ENCODE results near the gene TXNDC17. TPM values are rescaled to one million over a fixed set of nuclear protein-coding genes. Genes with fewer than 3 reads are reported as not detected.
A peak's percentile ranks its signal among the peaks of the same experiment; 100 is the strongest.

TXNDC17 gene
- total RNA-seq, 2 donors from 2014 or later, result 52.6 to 90.6 TPM

DNA sequence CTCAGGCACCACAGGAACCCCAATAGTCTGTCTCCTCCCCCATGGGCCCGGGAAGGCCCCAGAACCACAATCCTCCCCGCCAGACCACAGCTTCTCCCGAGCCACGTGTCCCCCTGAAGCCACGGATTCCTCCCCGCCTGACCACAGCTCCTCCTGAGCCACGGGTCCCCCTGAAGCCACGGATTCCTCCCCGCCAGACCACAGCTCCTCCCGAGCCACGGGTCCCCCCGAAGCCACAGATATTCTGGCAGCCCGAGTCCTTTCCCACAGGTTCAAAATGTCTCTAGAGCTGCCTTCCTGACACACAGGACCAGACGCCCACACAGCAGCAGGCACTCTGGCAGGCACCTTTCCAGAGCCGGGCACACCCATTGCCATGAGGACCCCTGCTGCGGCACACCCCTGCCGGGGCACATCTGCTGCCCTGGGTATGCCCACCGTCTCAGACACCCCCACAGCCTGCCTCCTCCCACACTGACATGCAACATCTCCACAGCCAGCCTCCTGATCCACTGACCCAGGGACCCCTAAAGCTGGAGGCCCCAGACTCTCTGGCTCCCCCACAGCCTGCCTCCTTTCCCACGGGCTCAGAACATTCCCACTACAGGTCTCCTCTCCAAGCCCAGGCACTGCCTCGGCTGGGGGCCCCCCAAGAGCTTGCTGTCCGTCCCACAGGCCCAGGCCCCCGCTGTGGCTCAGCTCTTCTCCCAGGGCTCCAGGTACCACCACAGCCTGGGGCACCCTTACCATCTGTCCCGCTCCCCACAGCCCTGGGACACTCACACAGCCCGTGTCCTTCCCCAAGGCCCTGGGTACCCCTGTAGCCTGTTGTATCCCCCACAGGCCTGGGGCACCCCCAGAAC is 2.6 kb upstream of the TXNDC17 start:
- Histone ChIP-seq H3K9me3 (no peaks in the 10 kb centered on the region), H3K27ac (no peak overlapping the region), H3K4me1 (ENCODE audit: control insufficient read depth in 1 of 2, low read depth in 2 of 2) (peaks cover 7 to 30% of the 10 kb centered on the region in 2 donors), H3K36me3 (no peaks in the 10 kb centered on the region), H3K27me3 (replicated peaks; ENCODE audit: insufficient read depth) (no peaks in the 10 kb centered on the region), H3K4me3 (no peak overlapping the region)
- no peak for TF ChIP-seq CTCF (IDR thresholded peaks at IDR 0.05)
- ATAC-seq (ENCODE audit: insufficient number of reproducible peaks, low FRiP score, low read depth), result no peak
- DNase-seq (ENCODE audit: low spot score), result no peak

DNA sequence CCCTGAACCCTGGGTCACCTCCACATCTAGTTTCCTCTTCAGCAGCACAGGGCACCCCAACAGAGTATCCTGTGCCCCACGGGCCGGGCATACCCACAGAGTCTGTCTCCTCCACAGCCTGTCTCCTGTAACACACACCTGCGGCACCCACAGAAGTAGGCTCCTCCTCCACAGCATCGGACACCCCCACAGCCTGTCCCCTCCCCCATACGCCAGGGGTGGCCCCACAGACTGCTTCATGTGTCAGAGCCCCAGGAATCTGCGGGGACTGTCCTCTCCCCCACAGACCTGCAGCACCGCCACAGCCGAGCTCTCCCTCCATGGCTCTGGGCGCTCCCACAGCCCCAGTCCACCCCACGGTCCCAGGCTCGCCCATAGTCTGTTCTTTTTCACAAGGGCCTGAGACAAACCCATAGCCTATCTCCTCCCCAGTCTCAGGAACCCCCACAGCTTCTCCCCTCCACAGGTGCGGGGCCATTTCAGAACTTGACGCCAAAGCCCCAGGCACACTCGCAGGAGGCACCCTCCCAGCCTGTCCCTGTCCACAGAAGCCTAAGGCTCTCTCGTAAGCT is 1.8 kb upstream of the TXNDC17 start:
- DNase-seq (ENCODE audit: low spot score) (no peak), ATAC-seq (ENCODE audit: insufficient number of reproducible peaks, low FRiP score, low read depth) (no peak)
- no peak for TF ChIP-seq CTCF (IDR thresholded peaks at IDR 0.05)
- no peaks in the 10 kb centered on the region for H3K9me3 ChIP-seq
- no peak overlapping the region for H3K27ac ChIP-seq
- H3K36me3 ChIP-seq, result peaks cover 3% of the 10 kb centered on the region
- peak overlapping the region; percentile 86 for H3K4me3 ChIP-seq
- H3K4me1 ChIP-seq (ENCODE audit: control insufficient read depth in 1 of 2, low read depth in 2 of 2), result peaks cover 7 to 30% of the 10 kb centered on the region in 2 donors
- no peaks in the 10 kb centered on the region for H3K27me3 ChIP-seq (replicated peaks; ENCODE audit: insufficient read depth)

GRCh38 chr17:6639586-6640535 is 999 bp upstream of the TXNDC17 start:
- peak overlapping the region; percentile 86 for H3K4me3 ChIP-seq
- peaks cover 7% of the 10 kb centered on the region for H3K36me3 ChIP-seq
- H3K27ac ChIP-seq, result peak overlapping the region; percentile 77 to 86
- no peak for ATAC-seq (ENCODE audit: insufficient number of reproducible peaks, low FRiP score, low read depth)
- no peak for DNase-seq (ENCODE audit: low spot score)
- peaks cover 7 to 30% of the 10 kb centered on the region in 2 donors for H3K4me1 ChIP-seq (ENCODE audit: control insufficient read depth in 1 of 2, low read depth in 2 of 2)
- no peaks in the 10 kb centered on the region for H3K9me3 ChIP-seq
- TF ChIP-seq CTCF (IDR thresholded peaks at IDR 0.05), result no peak
- H3K27me3 ChIP-seq (replicated peaks; ENCODE audit: insufficient read depth), result no peaks in the 10 kb centered on the region

DNA sequence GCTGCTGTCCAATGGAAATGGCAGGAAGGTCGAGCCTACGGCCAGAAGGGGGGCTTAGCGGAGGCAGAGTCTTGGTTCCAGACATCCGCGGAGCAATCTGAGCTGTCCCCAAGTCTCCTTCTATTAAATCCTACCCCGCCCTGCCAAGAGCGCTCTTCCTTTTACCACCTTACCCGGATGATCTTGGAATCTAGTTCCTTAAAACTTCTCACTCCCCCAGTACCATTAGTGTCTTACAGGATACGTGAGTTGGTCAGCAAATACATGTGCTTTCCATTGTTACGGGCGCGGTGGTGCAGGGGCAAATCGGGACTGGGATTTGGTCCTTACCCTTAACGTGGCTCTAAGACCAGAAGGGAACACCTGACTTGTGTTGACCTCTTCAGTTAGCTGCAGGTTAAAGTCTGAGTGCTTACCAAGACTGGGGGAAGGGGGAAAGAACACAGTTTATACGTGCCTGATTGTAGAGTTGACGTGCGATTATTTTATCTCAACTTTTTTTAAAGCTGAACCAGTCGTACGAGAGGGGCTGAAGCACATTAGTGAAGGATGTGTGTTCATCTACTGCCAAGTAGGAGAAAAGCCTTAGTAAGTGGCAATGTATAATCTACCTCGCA is 495 bp downstream of the TXNDC17 start:
- Histone ChIP-seq H3K36me3 (peaks cover 7% of the 10 kb centered on the region), H3K27me3 (replicated peaks; ENCODE audit: insufficient read depth) (no peaks in the 10 kb centered on the region), H3K9me3 (no peaks in the 10 kb centered on the region), H3K4me1 (ENCODE audit: control insufficient read depth in 1 of 2, low read depth in 2 of 2) (peaks cover 7 to 30% of the 10 kb centered on the region in 2 donors), H3K27ac (peak overlapping the region; percentile 77 to 86), H3K4me3 (peak overlapping the region; percentile 86)
- ATAC-seq (ENCODE audit: insufficient number of reproducible peaks, low FRiP score, low read depth), result no peak
- no peak for TF ChIP-seq CTCF (IDR thresholded peaks at IDR 0.05)
- DNase-seq (ENCODE audit: low spot score), result no peak

Measured in thoracic aorta (tissue), 2 donors.